Kidney capillary endothelial cell (primary cell): ENCODE results near the gene KDF1.
A peak's percentile ranks its signal among the peaks of the same experiment; 100 is the strongest.

Experiments used
- DNase-seq: peaks from one replicate; pipeline ENCODE4 v3.0.0-alpha.2; 2018; ENCODE audit warnings: low spot score

The KDF1 gene

GRCh38 chr1:26913754-26914619 lies 46.3 kb downstream of the KDF1 start, which contains the start of gene NR0B2:
Gene NR0B2, minus strand, starts transcription at chr1:26913975. Its CDS starts 35 bp downstream, at chr1:26913940.
- DNase-seq, result no peak

- no peak for DNase-seq
Measured at GRCh38 chr1:26913389-26913753, 46.9 kb downstream of the KDF1 start.

- no peak for DNase-seq
Measured at GRCh38 chr1:26912147-26912490, 48.1 kb downstream of the KDF1 start.

- no peak for DNase-seq
Measured at GRCh38 chr1:26911399-26912146, 48.7 kb downstream of the KDF1 start.

GRCh38 chr1:26910343-26911160 lies 49.7 kb downstream of the KDF1 start:
- no peak for DNase-seq

- DNase-seq, result no peak
Measured at GRCh38 chr1:26909951-26910342, 50.3 kb downstream of the KDF1 start.

- DNase-seq, result peak; percentile 63
Measured at GRCh38 chr1:26907071-26907917, 53.0 kb downstream of the KDF1 start.

GRCh38 chr1:26900815-26901511 lies 59.3 kb downstream of the KDF1 start:
- no peak for DNase-seq

GRCh38 chr1:26900001-26900814 lies 60.1 kb downstream of the KDF1 start, which contains the start of gene GPATCH3:
Gene GPATCH3, minus strand, starts transcription at chr1:26900467. Its CDS starts 25 bp downstream, at chr1:26900442.
- DNase-seq, result peak; percentile 93
